ENCODE measurements around the gene KIRREL3. TPM values are rescaled to one million over a fixed set of nuclear protein-coding genes. Genes with fewer than 3 reads are reported as not detected.

The KIRREL3 gene
- total RNA-seq, 1 donor from 2014 or later, result 0.38 TPM

GRCh38 chr11:126510621-126511370 is 489.8 kb downstream of the KIRREL3 start:
- no peak for TF ChIP-seq CTCF (IDR thresholded peaks at IDR 0.05; ENCODE audit: unreplicated experiment)
- no peaks in the 10 kb centered on the region for H3K4me1 Mint-ChIP-seq (ENCODE audit: unreplicated experiment)
- DNase-seq (ENCODE audit: low spot score), result no peak
- no peak overlapping the region for H3K27ac Mint-ChIP-seq (ENCODE audit: unreplicated experiment)
- peaks cover 14% of the 10 kb centered on the region for H3K27me3 Mint-ChIP-seq (ENCODE audit: unreplicated experiment)
- H3K4me3 Mint-ChIP-seq (ENCODE audit: unreplicated experiment), result no peak overlapping the region
- no peaks in the 10 kb centered on the region for H3K36me3 Mint-ChIP-seq (ENCODE audit: low read depth, unreplicated experiment)
- H3K9me3 Mint-ChIP-seq (ENCODE audit: unreplicated experiment), result no peaks in the 10 kb centered on the region

- H3K36me3 Mint-ChIP-seq (ENCODE audit: low read depth, unreplicated experiment), result no peaks in the 10 kb centered on the region
- no peaks in the 10 kb centered on the region for H3K9me3 Mint-ChIP-seq (ENCODE audit: unreplicated experiment)
- H3K27me3 Mint-ChIP-seq (ENCODE audit: unreplicated experiment), result peaks cover 14% of the 10 kb centered on the region
- no peak overlapping the region for H3K4me3 Mint-ChIP-seq (ENCODE audit: unreplicated experiment)
- TF ChIP-seq CTCF (IDR thresholded peaks at IDR 0.05; ENCODE audit: unreplicated experiment), result no peak
- peaks cover 2% of the 10 kb centered on the region for H3K4me1 Mint-ChIP-seq (ENCODE audit: unreplicated experiment)
- H3K27ac Mint-ChIP-seq (ENCODE audit: unreplicated experiment), result no peak overlapping the region
- DNase-seq (ENCODE audit: low spot score), result no peak
Measured at GRCh38 chr11:126507646-126508045, 492.9 kb downstream of the KIRREL3 start.

GRCh38 chr11:126506789-126507188 is 493.8 kb downstream of the KIRREL3 start:
- Mint-ChIP-seq H3K27ac (ENCODE audit: unreplicated experiment) (no peak overlapping the region), H3K4me1 (ENCODE audit: unreplicated experiment) (peaks cover 2% of the 10 kb centered on the region), H3K4me3 (ENCODE audit: unreplicated experiment) (no peak overlapping the region), H3K27me3 (ENCODE audit: unreplicated experiment) (peaks cover 12% of the 10 kb centered on the region), H3K9me3 (ENCODE audit: unreplicated experiment) (no peaks in the 10 kb centered on the region), H3K36me3 (ENCODE audit: low read depth, unreplicated experiment) (no peaks in the 10 kb centered on the region)
- DNase-seq (ENCODE audit: low spot score), result no peak
- TF ChIP-seq CTCF (IDR thresholded peaks at IDR 0.05; ENCODE audit: unreplicated experiment), result no peak

- Mint-ChIP-seq H3K36me3 (ENCODE audit: low read depth, unreplicated experiment) (no peaks in the 10 kb centered on the region), H3K4me3 (ENCODE audit: unreplicated experiment) (no peak overlapping the region), H3K4me1 (ENCODE audit: unreplicated experiment) (peaks cover 2% of the 10 kb centered on the region), H3K27ac (ENCODE audit: unreplicated experiment) (no peak overlapping the region), H3K27me3 (ENCODE audit: unreplicated experiment) (peaks cover 3% of the 10 kb centered on the region), H3K9me3 (ENCODE audit: unreplicated experiment) (no peaks in the 10 kb centered on the region)
- TF ChIP-seq CTCF (IDR thresholded peaks at IDR 0.05; ENCODE audit: unreplicated experiment), result no peak
- DNase-seq (ENCODE audit: low spot score), result no peak
Measured at GRCh38 chr11:126502982-126503381, 497.6 kb downstream of the KIRREL3 start.

GRCh38 chr11:126502159-126502558 is 498.4 kb downstream of the KIRREL3 start:
- H3K27me3 Mint-ChIP-seq (ENCODE audit: unreplicated experiment), result no peaks in the 10 kb centered on the region
- no peaks in the 10 kb centered on the region for H3K9me3 Mint-ChIP-seq (ENCODE audit: unreplicated experiment)
- H3K4me1 Mint-ChIP-seq (ENCODE audit: unreplicated experiment), result peaks cover 2% of the 10 kb centered on the region
- H3K36me3 Mint-ChIP-seq (ENCODE audit: low read depth, unreplicated experiment), result no peaks in the 10 kb centered on the region
- H3K4me3 Mint-ChIP-seq (ENCODE audit: unreplicated experiment), result no peak overlapping the region
- no peak for DNase-seq (ENCODE audit: low spot score)
- no peak overlapping the region for H3K27ac Mint-ChIP-seq (ENCODE audit: unreplicated experiment)
- TF ChIP-seq CTCF (IDR thresholded peaks at IDR 0.05; ENCODE audit: unreplicated experiment), result no peak
